GM13976 (cell line): ENCODE measurements around the gene SPRING1.

Source experiments
- DNase-seq: peaks from one replicate; pipeline ENCODE4 v3.0.0; 2012; ENCODE audit warnings: low spot score
- in situ Hi-C: fragments of 300-500 bp; cut with MboI; formaldehyde crosslinking; loops from one replicate; pipeline ENCODE4 v1.12.0; 2022; ENCODE audit warnings: low sequenced_read_pairs, mixed read lengths, inconsistent platforms; ENCODE audit not compliant: unreplicated experiment
- TF ChIP-seq, protein P1 (sequence below): IDR thresholded peaks from 2 replicates; pipeline ENCODE4 v1.5.1; 2012; ENCODE audit warnings: borderline replicate concordance, mild to moderate bottlenecking; ENCODE audit not compliant: insufficient read depth; ENCODE audit errors: extremely low read depth, missing control alignments, control extremely low read depth

SPRING1 gene

DNA sequence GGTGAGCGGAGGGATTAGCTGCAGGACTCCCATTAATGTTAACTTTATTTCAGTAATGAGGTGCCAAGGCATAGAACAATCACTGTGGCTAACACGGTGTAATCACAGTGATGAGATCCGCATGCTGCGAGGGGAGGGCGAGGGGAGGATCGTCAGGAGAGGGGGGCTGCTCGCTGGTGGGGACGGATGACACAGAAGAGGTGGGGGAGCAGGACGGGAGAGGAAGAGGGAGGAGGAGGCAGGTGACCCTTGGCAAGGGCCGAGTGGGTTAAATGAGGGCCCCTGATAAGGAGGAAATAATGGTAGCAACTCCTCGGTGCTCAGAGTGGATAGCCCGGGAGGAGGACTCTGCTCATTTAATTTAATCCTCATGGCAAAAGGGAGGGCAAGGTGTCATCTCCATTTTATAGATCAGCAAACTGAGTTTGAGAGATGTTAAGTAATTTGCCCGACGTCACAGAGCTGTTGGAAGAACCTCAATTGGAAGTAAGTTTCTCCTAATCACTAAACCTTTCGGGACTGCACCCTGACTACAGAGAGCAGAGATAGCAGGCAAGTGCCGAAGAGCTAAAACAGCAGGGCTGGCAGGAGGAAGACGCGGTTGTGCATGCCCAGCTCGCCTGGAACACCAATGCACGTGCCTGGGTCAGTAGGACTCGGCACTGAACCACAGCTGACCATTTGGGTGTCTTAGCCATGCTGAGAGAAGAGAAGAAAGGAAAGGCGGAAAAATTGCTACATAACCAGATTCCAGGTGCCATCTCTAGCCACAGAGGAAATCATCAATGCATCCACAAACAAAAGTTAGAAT is 43.0 kb downstream of the SPRING1 start:
- TF ChIP-seq, protein P1, sequence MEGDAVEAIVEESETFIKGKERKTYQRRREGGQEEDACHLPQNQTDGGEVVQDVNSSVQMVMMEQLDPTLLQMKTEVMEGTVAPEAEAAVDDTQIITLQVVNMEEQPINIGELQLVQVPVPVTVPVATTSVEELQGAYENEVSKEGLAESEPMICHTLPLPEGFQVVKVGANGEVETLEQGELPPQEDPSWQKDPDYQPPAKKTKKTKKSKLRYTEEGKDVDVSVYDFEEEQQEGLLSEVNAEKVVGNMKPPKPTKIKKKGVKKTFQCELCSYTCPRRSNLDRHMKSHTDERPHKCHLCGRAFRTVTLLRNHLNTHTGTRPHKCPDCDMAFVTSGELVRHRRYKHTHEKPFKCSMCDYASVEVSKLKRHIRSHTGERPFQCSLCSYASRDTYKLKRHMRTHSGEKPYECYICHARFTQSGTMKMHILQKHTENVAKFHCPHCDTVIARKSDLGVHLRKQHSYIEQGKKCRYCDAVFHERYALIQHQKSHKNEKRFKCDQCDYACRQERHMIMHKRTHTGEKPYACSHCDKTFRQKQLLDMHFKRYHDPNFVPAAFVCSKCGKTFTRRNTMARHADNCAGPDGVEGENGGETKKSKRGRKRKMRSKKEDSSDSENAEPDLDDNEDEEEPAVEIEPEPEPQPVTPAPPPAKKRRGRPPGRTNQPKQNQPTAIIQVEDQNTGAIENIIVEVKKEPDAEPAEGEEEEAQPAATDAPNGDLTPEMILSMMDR, result no peak
- in situ Hi-C loops, result no loop called here
- no peak for DNase-seq

DNA sequence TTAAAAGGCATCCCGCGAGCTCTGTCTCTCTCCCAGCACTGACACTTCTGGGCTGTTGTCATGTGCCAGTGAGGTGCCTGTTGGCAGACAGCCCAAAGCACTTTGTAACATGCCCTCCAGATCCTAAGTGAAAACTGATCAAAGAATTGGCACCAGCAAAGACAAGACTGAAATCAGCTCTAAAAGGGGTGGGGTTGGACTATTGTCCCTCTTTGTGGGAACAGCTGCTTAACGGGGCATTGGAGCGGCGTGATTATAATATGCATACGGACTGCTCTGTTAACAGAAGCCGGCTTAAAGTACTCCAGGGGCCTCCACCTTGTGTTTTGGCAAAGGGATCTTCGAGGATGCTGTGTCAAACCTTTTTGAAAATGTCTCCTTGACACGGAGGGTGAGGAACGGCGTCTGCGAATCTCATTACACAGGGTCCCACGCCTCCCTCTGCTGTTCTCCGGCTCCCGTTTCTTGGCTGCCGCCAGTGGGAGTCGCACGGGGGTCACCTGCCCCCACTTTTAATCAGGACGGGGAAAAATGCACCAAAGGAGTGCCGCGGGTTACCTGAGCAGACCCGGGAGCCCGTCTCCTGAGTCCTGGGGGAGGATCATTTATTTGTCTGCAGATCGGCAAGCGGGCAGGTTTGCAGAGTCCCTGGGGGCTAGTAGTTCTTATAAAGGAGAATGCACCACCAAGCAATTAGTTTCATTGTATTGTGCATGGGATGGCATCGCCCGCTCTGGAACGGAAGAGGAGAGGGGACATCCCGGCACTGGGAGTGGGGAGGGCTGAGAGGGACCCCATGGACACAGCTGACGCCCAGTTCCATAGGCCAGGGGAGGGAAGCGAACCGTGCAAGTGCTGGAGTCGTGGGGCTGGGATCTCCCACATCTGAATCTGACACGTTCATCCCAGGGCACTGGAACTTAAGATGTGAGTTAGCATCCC is 44.3 kb downstream of the SPRING1 start:
- in situ Hi-C loops, result no loop called here
- DNase-seq, result no peak
- TF ChIP-seq, protein P1, result no peak

DNA sequence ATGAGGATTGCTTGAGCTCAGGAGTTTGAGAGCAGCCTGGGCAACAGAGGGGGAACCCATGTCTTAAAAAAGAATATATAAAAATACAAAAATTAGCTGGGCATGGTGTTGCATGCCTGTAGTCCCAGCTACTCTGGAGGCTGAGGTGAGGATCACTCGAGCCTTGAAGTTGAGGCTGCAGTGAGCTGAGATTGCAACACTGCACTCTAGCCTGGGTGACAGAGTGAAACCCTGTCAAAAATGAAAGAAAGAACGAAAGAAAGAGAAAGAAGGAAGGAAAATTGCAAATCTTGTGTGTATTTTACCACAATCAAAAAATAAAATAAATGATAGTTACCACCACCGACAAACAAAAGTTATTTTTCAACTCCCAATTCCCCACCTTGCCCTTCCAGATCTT is 45.3 kb downstream of the SPRING1 start:
- in situ Hi-C loops, result no loop called here
- no peak for DNase-seq
- TF ChIP-seq, protein P1, result no peak

DNA sequence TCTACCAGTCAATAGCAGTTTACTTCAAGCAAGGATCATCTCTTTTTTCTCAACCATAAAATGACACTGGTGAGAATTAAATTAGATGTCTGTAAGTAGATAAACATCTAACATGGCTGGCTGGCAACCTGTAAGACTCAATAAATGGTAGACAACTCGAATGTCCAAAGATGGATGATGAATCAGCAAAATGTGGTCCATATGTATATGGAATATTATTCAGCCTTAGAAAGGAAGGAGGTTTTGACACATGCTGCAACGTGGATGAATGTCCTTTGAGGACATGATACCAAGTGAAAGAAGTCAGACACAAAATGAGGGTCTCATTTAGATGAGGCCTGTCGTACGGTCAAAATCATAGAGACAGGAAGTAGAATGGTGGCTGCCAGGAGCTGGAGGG is 46.2 kb downstream of the SPRING1 start:
- no peak for DNase-seq
- in situ Hi-C loops, result no loop called here

DNA sequence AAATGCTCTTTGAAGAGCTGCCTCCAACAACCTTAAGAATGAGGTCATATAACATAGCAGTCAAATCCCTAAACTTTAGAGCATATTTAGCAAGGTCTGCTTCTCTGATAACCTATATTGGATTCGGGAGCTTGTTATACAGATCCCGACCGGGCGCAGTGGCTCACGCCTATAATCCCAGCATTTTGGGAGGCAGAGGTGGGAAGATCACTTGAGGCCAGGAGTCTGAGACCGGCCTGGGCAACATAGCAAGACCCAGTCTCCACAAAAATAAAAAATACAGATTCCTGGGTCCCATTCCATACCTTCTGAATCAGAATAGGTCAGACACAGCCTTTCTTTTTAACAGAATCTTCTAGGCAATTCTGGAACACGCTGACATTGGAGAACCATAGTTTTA is 46.7 kb downstream of the SPRING1 start:
- no peak for DNase-seq
- in situ Hi-C loops, result no loop called here
- TF ChIP-seq, protein P1, result no peak

More for the DNA sequence above, 46.2 kb downstream of the SPRING1 start:
- TF ChIP-seq, protein P1, result no peak

DNA sequence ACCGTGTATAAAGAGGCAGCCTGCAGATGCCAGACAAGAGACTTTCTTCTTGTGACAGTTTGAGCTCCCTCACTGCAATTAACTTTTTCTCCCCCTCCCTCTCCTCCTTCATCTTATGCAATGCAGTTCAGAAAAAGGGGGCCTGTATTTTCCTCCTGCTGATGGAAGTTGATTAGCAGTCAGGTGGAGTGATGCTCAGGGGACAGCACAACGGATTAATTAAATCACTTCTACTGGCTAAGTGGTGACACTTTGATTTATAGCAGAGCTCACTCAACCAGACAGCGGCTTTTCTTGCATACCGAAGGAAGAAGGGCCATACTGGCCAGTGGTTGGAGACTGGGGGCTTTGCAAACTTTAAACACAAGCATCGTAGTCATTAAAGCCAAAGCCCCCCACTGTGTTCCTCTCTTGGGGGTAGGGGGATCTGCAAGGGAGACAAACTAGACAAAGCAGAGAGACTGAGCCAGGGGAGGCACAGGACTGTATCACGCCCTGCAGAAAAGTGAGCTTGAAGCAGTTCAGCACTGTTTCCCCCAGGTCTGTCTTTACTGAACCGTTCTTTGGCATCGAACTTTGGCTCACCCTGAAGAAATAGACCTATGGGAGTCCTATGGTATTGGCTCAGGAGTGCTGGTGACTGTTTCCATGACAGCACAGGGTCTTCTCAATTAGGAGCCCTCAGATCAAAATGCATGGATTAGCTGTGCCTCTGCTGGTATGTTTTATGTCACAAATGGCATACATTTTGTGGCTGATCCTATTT is 47.7 kb downstream of the SPRING1 start:
- in situ Hi-C loops, result no loop called here
- TF ChIP-seq, protein P1, result no peak
- no peak for DNase-seq
